Vagina (tissue), 2 donors: ENCODE data around the gene DNAJC19. TPM values are rescaled to one million over a fixed set of nuclear protein-coding genes. Genes with fewer than 3 reads are reported as not detected.
"Not testable (repeated sequence)": the region's sequence is repeated elsewhere in the genome, so short reads cannot be mapped to it uniquely, and the experiment has no call there.

Experiments
- DNase-seq, 2 donors: peaks; one replicate each; pipeline ENCODE4 v3.0.0-alpha.2; 2017; ENCODE audit errors: extremely low spot score in 2 of 2
- H3K27ac ChIP-seq: fragments of 200-600 bp; sonication (generic); one replicate; pipeline ENCODE4 v1.5.1; 2019
- H3K27me3 ChIP-seq: fragments of 200-600 bp; sonication (generic); one replicate; pipeline ENCODE4 v1.5.1; 2019
- H3K36me3 ChIP-seq, 2 donors: fragments of 200-600 bp; sonication (generic); one replicate each; pipeline ENCODE4 v1.5.1; 2017 to 2019
- H3K4me1 ChIP-seq: fragments of 200-600 bp; sonication (generic); one replicate; pipeline ENCODE4 v1.5.1; 2019
- H3K4me3 ChIP-seq, 2 donors: fragments of 200-600 bp; sonication (generic); 1 replicate in 1 of 2; 2 replicates in 1 of 2; pipeline ENCODE4 v1.5.1; 2016 to 2019
- H3K9me3 ChIP-seq: fragments of 200-600 bp; sonication (generic); one replicate; pipeline ENCODE4 v1.5.1; 2019
- CTCF ChIP-seq, 3 experiments: fragments of 450-650 bp in 2 of 3; fragments of 200-600 bp in 1 of 3; sonication (generic) in 1 of 3; IDR thresholded peaks; one replicate each; pipeline ENCODE4 v1.5.1; 2017 to 2019; ENCODE audit warnings: antibody characterized with exemption in 3 of 3, mild to moderate bottlenecking in 2 of 3, moderate library complexity in 2 of 3
- POLR2A ChIP-seq, 2 donors: fragments of 450-650 bp; IDR thresholded peaks; one replicate each; pipeline ENCODE4 v1.6.1; 2017; ENCODE audit warnings: antibody characterized with exemption in 2 of 2, mild to moderate bottlenecking in 2 of 2, moderate library complexity in 2 of 2
- POLR2AphosphoS5 ChIP-seq, 2 donors: sonication (generic); formaldehyde crosslinking; IDR thresholded peaks; one replicate each; pipeline ENCODE4 v1.9.0; 2017; ENCODE audit warnings: antibody characterized with exemption in 2 of 2, mild to moderate bottlenecking in 2 of 2, low read depth in 1 of 2; ENCODE audit not compliant: insufficient read depth in 1 of 2
- intact Hi-C: fragments of 100-400 bp; cut with DNase I; formaldehyde crosslinking; loops from one replicate; pipeline ENCODE4 v1.15.1; 2023
- total RNA-seq: library from RNA; depleted of rRNA; stranded (reverse); fragments of >200 nt; gene quantifications from one replicate; pipeline ENCODE4 v1.2.3, GENCODE V29; 2016

Gene DNAJC19
- total RNA-seq, 1 donor from 2014 or later: 38.1 TPM

- TF ChIP-seq POLR2A (IDR thresholded peaks at IDR 0.05) (no peak), POLR2AphosphoS5 (IDR thresholded peaks at IDR 0.05; ENCODE audit: insufficient read depth in 1 of 2, low read depth in 1 of 2) (no peak), CTCF (IDR thresholded peaks at IDR 0.05) (no peak)
- no peak for DNase-seq
- Histone ChIP-seq H3K27ac (no peak overlapping the region), H3K4me1 (peaks cover 36% of the 10 kb centered on the region), H3K9me3 (no peaks in the 10 kb centered on the region), H3K27me3 (no peaks in the 10 kb centered on the region), H3K4me3 (no peak overlapping the region), H3K36me3 (peaks cover 3 to 13% of the 10 kb centered on the region in 2 donors)
- intact Hi-C loops: no loop called here
These were observed 2.2 kb downstream of the DNAJC19 start for GRCh38 chr3:180987344-180987743.

GRCh38 chr3:180986366-180986765, 3.2 kb downstream of the DNAJC19 start:
- H3K27ac ChIP-seq, H3K27me3 ChIP-seq, intact Hi-C loops, H3K4me3 ChIP-seq, DNase-seq, H3K9me3 ChIP-seq: not testable (repeated sequence)
- Histone ChIP-seq H3K4me1 (peaks cover 36% of the 10 kb centered on the region), H3K36me3 (peaks cover 3 to 13% of the 10 kb centered on the region in 2 donors)

- Histone ChIP-seq H3K9me3 (no peaks in the 10 kb centered on the region), H3K4me1 (peaks cover 19% of the 10 kb centered on the region), H3K27me3 (no peaks in the 10 kb centered on the region), H3K27ac (no peak overlapping the region), H3K36me3 (peaks cover 3 to 13% of the 10 kb centered on the region in 2 donors), H3K4me3 (no peak overlapping the region)
- intact Hi-C loops: no loop called here
- DNase-seq: no peak
- TF ChIP-seq POLR2AphosphoS5 (IDR thresholded peaks at IDR 0.05; ENCODE audit: insufficient read depth in 1 of 2, low read depth in 1 of 2) (no peak), POLR2A (IDR thresholded peaks at IDR 0.05) (no peak), CTCF (IDR thresholded peaks at IDR 0.05) (no peak)
These were observed 6.4 kb downstream of the DNAJC19 start for GRCh38 chr3:180983136-180983535.

- H3K27ac ChIP-seq: no peak overlapping the region
- intact Hi-C loops: no loop called here
- TF ChIP-seq POLR2A (IDR thresholded peaks at IDR 0.05): no peak
- no peak for TF ChIP-seq POLR2AphosphoS5 (IDR thresholded peaks at IDR 0.05; ENCODE audit: insufficient read depth in 1 of 2, low read depth in 1 of 2)
- no peak for TF ChIP-seq CTCF (IDR thresholded peaks at IDR 0.05)
These were observed 7.6 kb downstream of the DNAJC19 start for GRCh38 chr3:180981912-180982311.

GRCh38 chr3:180980611-180981010, 8.9 kb downstream of the DNAJC19 start:
- no peak overlapping the region for H3K4me3 ChIP-seq
- H3K27me3 ChIP-seq: no peaks in the 10 kb centered on the region
- no peak for TF ChIP-seq CTCF (IDR thresholded peaks at IDR 0.05)
- TF ChIP-seq POLR2AphosphoS5 (IDR thresholded peaks at IDR 0.05; ENCODE audit: insufficient read depth in 1 of 2, low read depth in 1 of 2): no peak
- TF ChIP-seq POLR2A (IDR thresholded peaks at IDR 0.05): no peak
- H3K36me3 ChIP-seq: peaks cover 4 to 14% of the 10 kb centered on the region in 2 donors
- H3K4me1 ChIP-seq: peaks cover 7% of the 10 kb centered on the region
- H3K9me3 ChIP-seq: no peaks in the 10 kb centered on the region
- no peak for DNase-seq
- H3K27ac ChIP-seq: no peak overlapping the region
- intact Hi-C loops: no loop called here

More at GRCh38 chr3:180981912-180982311, 7.6 kb downstream of the DNAJC19 start:
- no peak for DNase-seq
- Histone ChIP-seq H3K27me3 (no peaks in the 10 kb centered on the region), H3K9me3 (no peaks in the 10 kb centered on the region), H3K4me3 (no peak overlapping the region), H3K4me1 (peaks cover 9% of the 10 kb centered on the region), H3K36me3 (peaks cover 3 to 13% of the 10 kb centered on the region in 2 donors)
